GM18951 (cell line): ENCODE results near the gene AFF2.
"Not testable (repeated sequence)": the region's sequence is repeated elsewhere in the genome, so short reads cannot be mapped to it uniquely, and the experiment has no call there.

Experiments used
- POLR2A ChIP-seq: IDR thresholded peaks from 4 replicates; pipeline ENCODE4 v1.6.1; 2011; ENCODE audit warnings: mild to moderate bottlenecking; ENCODE audit not compliant: insufficient read length, insufficient read depth; ENCODE audit errors: extremely low read depth
- in situ Hi-C: fragments of 300-500 bp; cut with MboI; formaldehyde crosslinking; loops from one replicate; pipeline ENCODE4 v1.12.0; 2022; ENCODE audit warnings: low sequenced_read_pairs, mixed read lengths, inconsistent platforms; ENCODE audit not compliant: unreplicated experiment

AFF2 gene

GRCh38 chrX:148865277-148866210 is 365.1 kb downstream of the AFF2 start:
- no peak for TF ChIP-seq POLR2A
- in situ Hi-C loops, result no loop called here

- TF ChIP-seq POLR2A, result no peak
- in situ Hi-C loops, result no loop called here
These were observed 367.2 kb downstream of the AFF2 start for GRCh38 chrX:148867596-148867995.

- in situ Hi-C loops, result no loop called here
- no peak for TF ChIP-seq POLR2A
These were observed 371.2 kb downstream of the AFF2 start for GRCh38 chrX:148871422-148872160.

GRCh38 chrX:148872161-148872535 is 371.7 kb downstream of the AFF2 start:
- in situ Hi-C loops, result no loop called here
- TF ChIP-seq POLR2A, result no peak

GRCh38 chrX:148872881-148873280 is 372.5 kb downstream of the AFF2 start:
- in situ Hi-C loops, result no loop called here
- TF ChIP-seq POLR2A, result no peak

GRCh38 chrX:148874636-148875246 is 374.3 kb downstream of the AFF2 start:
- TF ChIP-seq POLR2A, result no peak
- in situ Hi-C loops, result no loop called here

- TF ChIP-seq POLR2A, result no peak
- in situ Hi-C loops, result no loop called here
These were observed 378.0 kb downstream of the AFF2 start for GRCh38 chrX:148878371-148878770.

GRCh38 chrX:148885203-148885602 is 384.8 kb downstream of the AFF2 start:
- TF ChIP-seq POLR2A, result no peak
- in situ Hi-C loops, result no loop called here

GRCh38 chrX:148893395-148893794 is 393.0 kb downstream of the AFF2 start:
- in situ Hi-C loops, result no loop called here
- TF ChIP-seq POLR2A, result no peak

- no peak for TF ChIP-seq POLR2A
- in situ Hi-C loops, result no loop called here
These were observed 402.2 kb downstream of the AFF2 start for GRCh38 chrX:148902581-148902980.

GRCh38 chrX:148903176-148903575 is 402.8 kb downstream of the AFF2 start:
- no peak for TF ChIP-seq POLR2A
- in situ Hi-C loops, result no loop called here

GRCh38 chrX:148904421-148905111 is 404.1 kb downstream of the AFF2 start:
- TF ChIP-seq POLR2A, result no peak
- in situ Hi-C loops, result no loop called here

- no peak for TF ChIP-seq POLR2A
- in situ Hi-C loops, result no loop called here
These were observed 405.0 kb downstream of the AFF2 start for GRCh38 chrX:148905400-148905799.

- in situ Hi-C loops, result not testable (repeated sequence)
These were observed 406.2 kb downstream of the AFF2 start for GRCh38 chrX:148906628-148907027.
